HEK293 (cell line): Measurements from ENCODE around the gene SIL1.

ENCODE experiments used
- GFI1B ChIP-seq: fragments of 450-650 bp; formaldehyde crosslinking; IDR thresholded peaks from 2 replicates; pipeline ENCODE4 v1.5.1; 2016; ENCODE audit warnings: missing biosample characterization, missing genetic modification characterization
- HOXA7 ChIP-seq: sonication (generic); formaldehyde crosslinking; IDR thresholded peaks from 2 replicates; pipeline ENCODE4 v1.8.1; 2022; ENCODE audit warnings: missing genetic modification reagents, borderline replicate concordance
- HOXD13 ChIP-seq: sonication (generic); formaldehyde crosslinking; IDR thresholded peaks from 2 replicates; pipeline ENCODE4 v1.8.0; 2022; ENCODE audit warnings: missing genetic modification reagents, borderline replicate concordance
- KLF10 ChIP-seq: fragments of 450-650 bp; IDR thresholded peaks from 2 replicates; pipeline ENCODE4 v1.5.1; 2018; ENCODE audit warnings: missing biosample characterization, mild to moderate bottlenecking, missing genetic modification characterization
- MYNN ChIP-seq: fragments of 450-650 bp; formaldehyde crosslinking; IDR thresholded peaks from 2 replicates; pipeline ENCODE4 v1.5.1; 2016; ENCODE audit warnings: missing biosample characterization, missing genetic modification characterization, borderline replicate concordance
- SCRT2 ChIP-seq: fragments of 450-650 bp; formaldehyde crosslinking; IDR thresholded peaks from 2 replicates; pipeline ENCODE4 v1.5.1; 2016; ENCODE audit warnings: missing biosample characterization, missing genetic modification characterization
- SETDB1 ChIP-seq: IDR thresholded peaks from one replicate; pipeline ENCODE4 v1.6.1; 2017; ENCODE audit warnings: mild to moderate bottlenecking, low read length, moderate library complexity, mixed read lengths; ENCODE audit not compliant: insufficient read length
- SP3 ChIP-seq: fragments of 450-650 bp; formaldehyde crosslinking; IDR thresholded peaks from 2 replicates; pipeline ENCODE4 v1.5.1; 2016; ENCODE audit warnings: missing biosample characterization, missing genetic modification characterization
- ZNF174 ChIP-seq: fragments of 450-650 bp; formaldehyde crosslinking; IDR thresholded peaks from 2 replicates; pipeline ENCODE4 v1.5.0; 2017; ENCODE audit warnings: missing biosample characterization, mild to moderate bottlenecking, missing genetic modification characterization
- ZNF202 ChIP-seq: fragments of 450-650 bp; formaldehyde crosslinking; IDR thresholded peaks from 2 replicates; pipeline ENCODE4 v1.5.1; 2016; ENCODE audit warnings: missing biosample characterization, missing genetic modification characterization, borderline replicate concordance
- ZNF274 ChIP-seq, 2 experiments: fragments of 200-500 bp in 1 of 2; fragments of 450-650 bp in 1 of 2; sonication (Bioruptor generic) in 1 of 2; formaldehyde crosslinking in 1 of 2; IDR thresholded peaks; 2 replicates each; pipeline versions ENCODE4 v1.5.1 to v1.6.1; 2014 to 2016; ENCODE audit warnings: borderline replicate concordance in 1 of 2, inconsistent platforms in 1 of 2, low read length in 1 of 2, missing biosample characterization in 1 of 2, missing genetic modification characterization in 1 of 2
- ZNF280D ChIP-seq: fragments of 450-650 bp; formaldehyde crosslinking; IDR thresholded peaks from 2 replicates; pipeline ENCODE4 v1.5.1; 2016; ENCODE audit warnings: missing biosample characterization, missing genetic modification characterization
- ZNF335 ChIP-seq: fragments of 450-650 bp; formaldehyde crosslinking; conservative IDR thresholded peaks from 2 replicates; pipeline ENCODE4 v1.5.1; 2016; ENCODE audit warnings: missing biosample characterization, missing genetic modification characterization
- ZNF350 ChIP-seq: fragments of 450-650 bp; formaldehyde crosslinking; IDR thresholded peaks from 2 replicates; pipeline ENCODE4 v1.5.0; 2017; ENCODE audit warnings: missing biosample characterization, mild to moderate bottlenecking, missing genetic modification characterization
- ZNF518A ChIP-seq: fragments of 450-650 bp; formaldehyde crosslinking; conservative IDR thresholded peaks from 2 replicates; pipeline ENCODE4 v1.5.1; 2016; ENCODE audit warnings: low read depth, missing biosample characterization, missing genetic modification characterization
- ZNF548 ChIP-seq: fragments of 450-650 bp; formaldehyde crosslinking; IDR thresholded peaks from 2 replicates; pipeline ENCODE4 v1.5.1; 2016; ENCODE audit warnings: missing biosample characterization, missing genetic modification characterization
- ZNF558 ChIP-seq: fragments of 450-650 bp; formaldehyde crosslinking; IDR thresholded peaks from 2 replicates; pipeline ENCODE4 v1.5.1; 2016; ENCODE audit warnings: missing biosample characterization, missing genetic modification characterization
- ZNF610 ChIP-seq: fragments of 450-650 bp; formaldehyde crosslinking; IDR thresholded peaks from 2 replicates; pipeline ENCODE4 v1.5.1; 2016; ENCODE audit warnings: missing biosample characterization, missing genetic modification characterization, borderline replicate concordance
- ZNF768 ChIP-seq: fragments of 450-650 bp; formaldehyde crosslinking; IDR thresholded peaks from 2 replicates; pipeline ENCODE4 v1.5.1; 2018; ENCODE audit warnings: missing biosample characterization, mild to moderate bottlenecking, missing genetic modification characterization
- ZNF791 ChIP-seq: fragments of 450-650 bp; formaldehyde crosslinking; IDR thresholded peaks from 2 replicates; pipeline ENCODE4 v1.5.1; 2016; ENCODE audit warnings: missing biosample characterization, missing genetic modification characterization
- ZNF830 ChIP-seq: fragments of 450-650 bp; IDR thresholded peaks from 2 replicates; pipeline ENCODE4 v1.5.0; 2018; ENCODE audit warnings: missing biosample characterization, missing genetic modification characterization, low read depth, mild to moderate bottlenecking, moderate library complexity
- ZSCAN23 ChIP-seq: fragments of 450-650 bp; formaldehyde crosslinking; IDR thresholded peaks from 2 replicates; pipeline ENCODE4 v1.5.1; 2016; ENCODE audit warnings: missing biosample characterization, missing genetic modification characterization
- ZXDB ChIP-seq: fragments of 450-650 bp; formaldehyde crosslinking; IDR thresholded peaks from 2 replicates; pipeline ENCODE4 v1.5.1; 2016; ENCODE audit warnings: missing biosample characterization, missing genetic modification characterization
- TF ChIP-seq, protein P1 (sequence below): fragments of 450-650 bp; formaldehyde crosslinking; IDR thresholded peaks from 2 replicates; pipeline ENCODE4 v1.5.1; 2016; ENCODE audit warnings: missing biosample characterization, missing genetic modification characterization
- TF ChIP-seq, protein P2 (sequence below): fragments of 450-650 bp; formaldehyde crosslinking; optimal IDR thresholded peaks from 2 replicates; pipeline ENCODE3; 2016; ENCODE audit warnings: missing biosample characterization, mild to moderate bottlenecking, missing genetic modification characterization

Gene SIL1

GRCh38 chr5:139232147-139232724, 34.1 kb upstream of the SIL1 start (continued):
- TF ChIP-seq ZNF610: peak; percentile 52; the same call in 1 of the 2 replicates
- TF ChIP-seq MYNN (tag by site-specific recombination): no peak
- TF ChIP-seq, protein P1, sequence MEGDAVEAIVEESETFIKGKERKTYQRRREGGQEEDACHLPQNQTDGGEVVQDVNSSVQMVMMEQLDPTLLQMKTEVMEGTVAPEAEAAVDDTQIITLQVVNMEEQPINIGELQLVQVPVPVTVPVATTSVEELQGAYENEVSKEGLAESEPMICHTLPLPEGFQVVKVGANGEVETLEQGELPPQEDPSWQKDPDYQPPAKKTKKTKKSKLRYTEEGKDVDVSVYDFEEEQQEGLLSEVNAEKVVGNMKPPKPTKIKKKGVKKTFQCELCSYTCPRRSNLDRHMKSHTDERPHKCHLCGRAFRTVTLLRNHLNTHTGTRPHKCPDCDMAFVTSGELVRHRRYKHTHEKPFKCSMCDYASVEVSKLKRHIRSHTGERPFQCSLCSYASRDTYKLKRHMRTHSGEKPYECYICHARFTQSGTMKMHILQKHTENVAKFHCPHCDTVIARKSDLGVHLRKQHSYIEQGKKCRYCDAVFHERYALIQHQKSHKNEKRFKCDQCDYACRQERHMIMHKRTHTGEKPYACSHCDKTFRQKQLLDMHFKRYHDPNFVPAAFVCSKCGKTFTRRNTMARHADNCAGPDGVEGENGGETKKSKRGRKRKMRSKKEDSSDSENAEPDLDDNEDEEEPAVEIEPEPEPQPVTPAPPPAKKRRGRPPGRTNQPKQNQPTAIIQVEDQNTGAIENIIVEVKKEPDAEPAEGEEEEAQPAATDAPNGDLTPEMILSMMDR: no peak
- TF ChIP-seq ZNF518A (tag by site-specific recombination): 0 out of 2 replicates have a peak, but pooled peaks have one; percentile 34
- no peak for TF ChIP-seq ZNF791 (tag by site-specific recombination)
- TF ChIP-seq HOXA7 (CRISPR knock-in tag): no peak
- no peak for TF ChIP-seq HOXD13 (CRISPR knock-in tag)
- TF ChIP-seq ZNF768 (tag by site-specific recombination): no peak
- 0 out of 2 replicates have a peak, but pooled peaks have one; percentile 20 for TF ChIP-seq ZXDB
- no peak for TF ChIP-seq ZSCAN23 (tag by site-specific recombination)
- TF ChIP-seq ZNF202 (tag by site-specific recombination): no peak
- no peak for TF ChIP-seq KLF10 (tag by site-specific recombination)
- TF ChIP-seq, protein P2, sequence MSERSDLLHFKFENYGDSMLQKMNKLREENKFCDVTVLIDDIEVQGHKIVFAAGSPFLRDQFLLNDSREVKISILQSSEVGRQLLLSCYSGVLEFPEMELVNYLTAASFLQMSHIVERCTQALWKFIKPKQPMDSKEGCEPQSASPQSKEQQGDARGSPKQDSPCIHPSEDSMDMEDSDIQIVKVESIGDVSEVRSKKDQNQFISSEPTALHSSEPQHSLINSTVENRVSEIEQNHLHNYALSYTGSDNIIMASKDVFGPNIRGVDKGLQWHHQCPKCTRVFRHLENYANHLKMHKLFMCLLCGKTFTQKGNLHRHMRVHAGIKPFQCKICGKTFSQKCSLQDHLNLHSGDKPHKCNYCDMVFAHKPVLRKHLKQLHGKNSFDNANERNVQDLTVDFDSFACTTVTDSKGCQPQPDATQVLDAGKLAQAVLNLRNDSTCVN (tag by site-specific recombination): no peak
- TF ChIP-seq ZNF174 (tag by site-specific recombination): no peak
- no peak for TF ChIP-seq GFI1B (tag by site-specific recombination)
- no peak for TF ChIP-seq ZNF274 (IDR thresholded peaks at IDR 0.05; ENCODE audit: low read length)
- TF ChIP-seq ZNF274 (tag by site-specific recombination; IDR thresholded peaks at IDR 0.05; ENCODE audit: borderline replicate concordance): no peak
- peak; percentile 9; the same call in 1 of the 2 replicates for TF ChIP-seq ZNF548
- TF ChIP-seq SCRT2: no peak
- no peak for TF ChIP-seq ZNF280D (tag by site-specific recombination)
- TF ChIP-seq SETDB1: peak; percentile 92
- no peak for TF ChIP-seq ZNF335 (tag by site-specific recombination)
- no peak for TF ChIP-seq ZNF830 (tag by site-specific recombination)
- no peak for TF ChIP-seq SP3 (tag by site-specific recombination)
- no peak for TF ChIP-seq ZNF350 (tag by site-specific recombination)
- no peak for TF ChIP-seq ZNF558 (tag by site-specific recombination)
